Stimulated activated CD4-positive, alpha-beta T cell treated with anti-CD3 and anti-CD28 coated beads, TNF-alpha, amount 100 ng/mL, for 4 hours (primary cell): ENCODE results near the gene RAP1A.

Source experiments
- DNase-seq, 3 experiments: peaks; one replicate each; pipeline ENCODE4 v3.0.0-alpha.2; 2020; ENCODE audit warnings: low read depth in 3 of 3

The RAP1A gene

GRCh38 chr1:111758373-111758772, 138.8 kb downstream of the RAP1A start:
- no peak for DNase-seq

- no peak for DNase-seq
Observed at GRCh38 chr1:111761717-111762116, 142.1 kb downstream of the RAP1A start.

- no peak for DNase-seq
Observed at GRCh38 chr1:111762332-111762731, 142.7 kb downstream of the RAP1A start.
